H1 (cell line): ENCODE data around the gene C19orf44. TPM values are rescaled to one million over a fixed set of nuclear protein-coding genes. Genes with fewer than 3 reads are reported as not detected.
A peak's percentile ranks its signal among the peaks of the same experiment; 100 is the strongest.

Experiments used
- CTCF ChIA-PET: fragments of 300-600 bp; sonication (Branson Sonifier 250); formaldehyde crosslinking; loops from one replicate; lab custom pipeline; 2021; ENCODE audit not compliant: partially characterized antibody; lab: Charles Lee
- POLR2A ChIA-PET: fragments of 300-600 bp; sonication (Branson Sonifier 250); formaldehyde crosslinking; loops from one replicate; lab custom pipeline; 2021; ENCODE audit warnings: inconsistent platforms; ENCODE audit not compliant: partially characterized antibody; lab: Charles Lee
- DNase-seq, 2 experiments: peaks; one replicate each; pipeline versions ENCODE4 v3.0.0 to v3.0.0-alpha.2; 2010 to 2022; ENCODE audit warnings: low spot score in 2 of 2, low read depth in 1 of 2, mixed read lengths in 1 of 2
- FAIRE-seq: peaks from 2 replicates; lab custom pipeline; 2011; peaks lifted over from hg19 to GRCh38; lab: Jason Lieb, UNC
- H2AFZ ChIP-seq: 2 replicates; pipeline ENCODE4 v1.8.1; 2012; ENCODE audit warnings: low read length, inconsistent platforms
- H2AK5ac ChIP-seq: 2 replicates; pipeline ENCODE4 v1.6.1; 2013; ENCODE audit warnings: low read depth, low read length
- H2BK120ac ChIP-seq: replicated peaks from 2 replicates; pipeline ENCODE3; 2013; ENCODE audit warnings: low read depth, low read length, inconsistent platforms
- H2BK12ac ChIP-seq: 2 replicates; pipeline ENCODE4 v1.6.1; 2013; ENCODE audit warnings: low read depth, low read length
- H2BK15ac ChIP-seq: 2 replicates; pipeline ENCODE4 v1.6.1; 2013; ENCODE audit warnings: low read length
- H2BK20ac ChIP-seq: 2 replicates; pipeline ENCODE4 v1.6.1; 2013; ENCODE audit warnings: low read length
- H2BK5ac ChIP-seq: 2 replicates; pipeline ENCODE4 v1.6.1; 2013; ENCODE audit warnings: low read depth, low read length
- H3K14ac ChIP-seq: 2 replicates; pipeline ENCODE4 v1.6.1; 2013; ENCODE audit warnings: inconsistent platforms; ENCODE audit not compliant: insufficient read length
- H3K18ac ChIP-seq: 2 replicates; pipeline ENCODE4 v1.6.1; 2013; ENCODE audit warnings: low read length; ENCODE audit errors: extremely low read depth
- H3K23ac ChIP-seq: 2 replicates; pipeline ENCODE4 v1.6.1; 2013; ENCODE audit warnings: inconsistent platforms; ENCODE audit not compliant: insufficient read length
- H3K23me2 ChIP-seq: 2 replicates; pipeline ENCODE4 v1.6.1; 2013; ENCODE audit warnings: low read depth, low read length
- H3K27ac ChIP-seq: 2 replicates; pipeline ENCODE4 v1.6.1; 2011; ENCODE audit warnings: low read depth, low read length, inconsistent platforms
- H3K27me3 ChIP-seq, 4 experiments: replicated peaks in 1 of 4; 1 replicate in 1 of 4; 2 replicates in 3 of 4; pipeline versions ENCODE4 v1.6.1 to v1.8.1; 2011 to 2013; ENCODE audit warnings: low read length in 3 of 4, mild to moderate bottlenecking in 3 of 4, inconsistent platforms in 2 of 4, mixed read lengths in 2 of 4, moderate library complexity in 1 of 4; ENCODE audit not compliant: control insufficient read depth in 3 of 4, insufficient read depth in 3 of 4; ENCODE audit errors: extremely low read depth in 1 of 4
- H3K36me3 ChIP-seq, 4 experiments: 2 replicates each; pipeline versions ENCODE4 v1.6.1 to v1.8.1; 2011 to 2013; ENCODE audit warnings: mild to moderate bottlenecking in 4 of 4, low read length in 3 of 4, moderate library complexity in 2 of 4, control low read depth in 1 of 4, inconsistent platforms in 1 of 4; ENCODE audit not compliant: insufficient read depth in 4 of 4, control insufficient read depth in 2 of 4
- H3K4ac ChIP-seq: replicated peaks from 2 replicates; pipeline ENCODE3; 2013; ENCODE audit warnings: low read length, low read depth, mixed read lengths, inconsistent platforms; ENCODE audit not compliant: insufficient read length
- H3K4me1 ChIP-seq, 4 experiments: replicated peaks in 1 of 4; 1 replicate in 1 of 4; 2 replicates in 3 of 4; pipeline versions ENCODE4 v1.6.1 to v1.8.1; 2011 to 2013; ENCODE audit warnings: low read length in 3 of 4, inconsistent platforms in 2 of 4, mixed read lengths in 1 of 4; ENCODE audit not compliant: insufficient read depth in 4 of 4, control insufficient read depth in 3 of 4
- H3K4me2 ChIP-seq, 2 experiments: 2 replicates each; pipeline versions ENCODE4 v1.6.1 to v1.8.1; 2011 to 2013; ENCODE audit warnings: low read depth in 2 of 2, low read length in 2 of 2, control low read depth in 1 of 2, inconsistent platforms in 1 of 2, mild to moderate bottlenecking in 1 of 2; ENCODE audit not compliant: insufficient read depth in 1 of 2
- H3K4me3 ChIP-seq, 4 experiments: fragments of 200-600, 300-600 bp in 1 of 4; sonication (generic), shearing (Covaris generic), sonication (Bioruptor Twin) in 1 of 4; 2 replicates each; pipeline versions ENCODE4 v1.5.1 to v1.8.1; 2011 to 2016; ENCODE audit warnings: low read length in 4 of 4, low read depth in 3 of 4, control low read depth in 2 of 4, inconsistent platforms in 2 of 4, mild to moderate bottlenecking in 2 of 4, mixed read lengths in 1 of 4, moderate library complexity in 1 of 4; ENCODE audit not compliant: insufficient read depth in 2 of 4; ENCODE audit errors: extremely low read depth in 1 of 4
- H3K56ac ChIP-seq: replicated peaks from 2 replicates; pipeline ENCODE3; 2013; ENCODE audit warnings: low read depth, mild to moderate bottlenecking, mixed read lengths, low read length, inconsistent platforms; ENCODE audit not compliant: insufficient read length
- H3K79me1 ChIP-seq: 2 replicates; pipeline ENCODE4 v1.6.1; 2013; ENCODE audit warnings: low read depth, low read length, control low read depth
- H3K79me2 ChIP-seq, 2 experiments: 2 replicates each; pipeline versions ENCODE4 v1.6.1 to v1.8.1; 2012 to 2013; ENCODE audit warnings: low read length in 2 of 2, mild to moderate bottlenecking in 2 of 2, inconsistent platforms in 1 of 2; ENCODE audit not compliant: insufficient read depth in 2 of 2, control insufficient read depth in 1 of 2
- H3K9ac ChIP-seq, 4 experiments: replicated peaks in 1 of 4; 1 replicate in 1 of 4; 2 replicates in 3 of 4; pipeline versions ENCODE4 v1.6.1 to v1.8.1; 2011 to 2013; ENCODE audit warnings: low read depth in 3 of 4, low read length in 3 of 4, control low read depth in 2 of 4, mild to moderate bottlenecking in 2 of 4, moderate library complexity in 2 of 4, inconsistent platforms in 1 of 4; ENCODE audit errors: extremely low read depth in 1 of 4
- H3K9me3 ChIP-seq, 2 experiments: 2 replicates each; pipeline versions ENCODE4 v1.6.1 to v1.8.1; 2012 to 2013; ENCODE audit warnings: mild to moderate bottlenecking in 2 of 2, moderate library complexity in 2 of 2, control low read depth in 1 of 2, inconsistent platforms in 1 of 2, low read depth in 1 of 2, low read length in 1 of 2, mixed read lengths in 1 of 2; ENCODE audit not compliant: insufficient read depth in 2 of 2
- H4K20me1 ChIP-seq, 2 experiments: replicated peaks in 1 of 2; 2 replicates each; pipeline versions ENCODE3 to v1.8.1; 2011 to 2013; ENCODE audit warnings: inconsistent platforms in 2 of 2, low read length in 2 of 2, mild to moderate bottlenecking in 1 of 2; ENCODE audit not compliant: insufficient read depth in 2 of 2, control insufficient read depth in 1 of 2
- H4K5ac ChIP-seq: 2 replicates; pipeline ENCODE4 v1.6.1; 2013; ENCODE audit warnings: low read length, low read depth, mixed read lengths, inconsistent platforms; ENCODE audit not compliant: insufficient read length
- H4K8ac ChIP-seq: 2 replicates; pipeline ENCODE4 v1.8.0; 2013; ENCODE audit warnings: mild to moderate bottlenecking, moderate library complexity, low read length, inconsistent platforms; ENCODE audit not compliant: insufficient read depth; ENCODE audit errors: extremely low read depth
- H4K91ac ChIP-seq: replicated peaks from 2 replicates; pipeline ENCODE3; 2013; ENCODE audit warnings: low read length, mixed read lengths, inconsistent platforms; ENCODE audit not compliant: insufficient read length
- EZH2 ChIP-seq: fragments of 200-600 bp; sonication (generic); IDR thresholded peaks from 2 replicates; pipeline ENCODE4 v1.7.1; 2012; ENCODE audit warnings: low read depth, mild to moderate bottlenecking, moderate library complexity, low read length, inconsistent platforms; ENCODE audit not compliant: severe bottlenecking
- GABPA ChIP-seq: IDR thresholded peaks from 2 replicates; pipeline ENCODE4 v1.6.1; 2011; ENCODE audit warnings: mild to moderate bottlenecking, low read length, moderate library complexity, borderline replicate concordance; ENCODE audit not compliant: insufficient read depth
- JUN ChIP-seq: IDR thresholded peaks from 2 replicates; pipeline ENCODE4 v1.6.1; 2011; ENCODE audit warnings: low read depth, mild to moderate bottlenecking, improper control_type of control experiment, low read length
- JUND ChIP-seq: IDR thresholded peaks from 2 replicates; pipeline ENCODE4 v1.6.1; 2011; ENCODE audit warnings: mild to moderate bottlenecking, improper control_type of control experiment, low read length
- KDM5A ChIP-seq: fragments of 200-600 bp; IDR thresholded peaks from 2 replicates; pipeline ENCODE4 v1.7.1; 2012; ENCODE audit warnings: mild to moderate bottlenecking, low read length, inconsistent platforms, mixed read lengths
- POLR2A ChIP-seq, 2 experiments: IDR thresholded peaks; 1 replicate in 1 of 2; 2 replicates in 1 of 2; pipeline ENCODE4 v1.6.1; 2011; ENCODE audit warnings: low read depth in 2 of 2, low read length in 2 of 2, mild to moderate bottlenecking in 2 of 2; ENCODE audit errors: control extremely low read depth in 1 of 2
- POLR2AphosphoS5 ChIP-seq: IDR thresholded peaks from 2 replicates; pipeline ENCODE4 v1.6.1; 2011; ENCODE audit warnings: low read depth, low read length
- RAD21 ChIP-seq, 2 experiments: IDR thresholded peaks in 1 of 2; conservative IDR thresholded peaks in 1 of 2; 2 replicates each; pipeline ENCODE4 v1.6.1; 2011; ENCODE audit warnings: low read depth in 2 of 2, low read length in 2 of 2, improper control_type of control experiment in 1 of 2, inconsistent platforms in 1 of 2, mild to moderate bottlenecking in 1 of 2, moderate library complexity in 1 of 2
- SIN3A ChIP-seq, 2 experiments: IDR thresholded peaks in 1 of 2; conservative IDR thresholded peaks in 1 of 2; 2 replicates each; pipeline ENCODE4 v1.6.1; 2011 to 2012; ENCODE audit warnings: low read length in 2 of 2, improper control_type of control experiment in 1 of 2, low read depth in 1 of 2, mild to moderate bottlenecking in 1 of 2
- SP2 ChIP-seq: IDR thresholded peaks from 2 replicates; pipeline ENCODE4 v1.6.1; 2012; ENCODE audit warnings: mild to moderate bottlenecking, low read length, inconsistent platforms
- WGBS, 2 experiments: shearing (Covaris generic) in 1 of 2; methylation state at CpG; one replicate each; pipeline versions ENCODE4 v1.1.6 to v1.1.7; 2013 to 2015; ENCODE audit warnings: low lambda C conversion rate in 2 of 2, mixed read lengths in 2 of 2, inconsistent platforms in 1 of 2, low coverage in 1 of 2, missing lambda C conversion rate in 1 of 2; ENCODE audit not compliant: insufficient replicate concordance in 2 of 2, insufficient coverage in 1 of 2, insufficient read length in 1 of 2; ENCODE audit errors: extremely low coverage in 1 of 2, missing lambda C conversion rate in 1 of 2; 5-methylcytosine and 5-hydroxymethylcytosine counted together
- polyA plus RNA-seq, 7 experiments: library from polyadenylated mRNA; depleted of rRNA in 3 of 7; stranded (reverse) in 5 of 7; unstranded in 2 of 7; fragments of >200 nt in 5 of 7; fragments of 200-250 nt in 2 of 7; gene quantifications; 1 replicate in 5 of 7; 2 replicates in 1 of 7; 4 replicates in 1 of 7; pipeline versions ENCODE4 v1.2.1 to v1.2.3, GENCODE V29; 2011 to 2013; ENCODE audit warnings: missing spikeins in 2 of 7, mixed read lengths in 2 of 7
- total RNA-seq: library from RNA; stranded (reverse); fragmentation: NEBNext Ultra II Directional; extraction: Animal tissue kit (Norgen Biotek cat#: 25700); gene quantifications from 2 replicates; pipeline ENCODE4 v1.2.1, GENCODE V29; 2021
- TF ChIP-seq, protein P1 (sequence below): IDR thresholded peaks from 2 replicates; pipeline ENCODE4 v1.6.1; 2011; ENCODE audit warnings: low read depth, mild to moderate bottlenecking, low read length; ENCODE audit not compliant: insufficient read depth

C19orf44 gene
- total and polyA plus RNA-seq, 2 of the 8 experiments (the other 6 are each of a cell fraction or from before 2014, with no cell fraction given): 2.1 to 4.5 TPM

DNA sequence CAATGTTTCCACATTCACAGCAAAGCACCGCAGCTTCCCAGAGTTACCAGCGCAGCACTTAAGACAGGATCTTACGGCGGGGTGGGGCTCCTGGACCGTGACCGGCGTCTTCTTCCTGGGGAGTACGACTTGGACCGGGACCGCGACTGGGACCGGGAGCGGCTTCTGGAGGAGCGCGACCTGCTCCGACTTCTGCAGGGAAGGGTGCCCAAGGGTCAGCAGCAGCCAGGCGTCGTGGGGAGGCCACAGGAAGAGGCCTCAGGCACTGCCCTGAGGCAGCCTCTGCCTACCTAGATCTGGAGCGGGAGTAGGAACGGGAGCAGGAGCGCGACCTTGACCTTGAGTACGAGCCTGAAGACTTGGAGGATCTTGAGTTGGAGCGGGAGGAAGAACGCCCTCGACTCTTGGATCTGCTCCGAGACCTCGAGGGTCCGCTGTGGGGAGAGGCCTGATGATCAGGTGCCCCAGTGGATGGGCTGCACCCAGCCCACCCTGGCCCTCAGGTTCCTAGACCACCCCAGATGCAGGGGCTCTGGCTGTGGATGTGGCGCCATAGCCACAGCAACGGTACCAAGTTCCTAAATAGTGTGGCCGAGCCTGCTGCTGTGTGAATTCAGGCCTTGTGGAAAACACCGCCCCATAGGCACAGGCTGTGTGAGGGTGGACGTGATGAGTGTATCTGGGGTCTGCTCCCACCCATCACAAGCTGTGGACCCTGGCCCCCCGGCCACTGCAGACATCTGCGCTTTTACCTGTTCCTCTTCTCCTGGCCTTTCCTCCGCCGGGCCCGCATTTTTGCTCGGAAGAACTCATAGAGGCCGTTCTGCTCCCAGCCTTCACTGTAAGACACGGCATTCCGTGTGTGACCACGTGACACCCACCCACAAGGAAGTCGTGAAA, 24.1 kb downstream of the C19orf44 start:
- no peak overlapping the region for H3K23ac ChIP-seq
- ChIA-PET POLR2A (interaction anchor here (1.3 to 4.5 kb wide), 2 partner anchors 13 to 33 kb away, joined by 4 to 34 read pairs; no protein-coding TSS in a partner anchor), CTCF (interaction anchor here (1.6 kb wide), 1 partner anchor 11 kb away, joined by 5 read pairs; no protein-coding TSS in a partner anchor)
- H3K56ac ChIP-seq: no peak overlapping the region
- no peak overlapping the region for H3K18ac ChIP-seq
- no peak overlapping the region for H2AFZ ChIP-seq
- H2BK120ac ChIP-seq: no peak overlapping the region
- H4K20me1 ChIP-seq: peaks cover 14 to 35% of the 10 kb centered on the region in 2 experiments
- no peak overlapping the region for H3K27ac ChIP-seq
- 93% methylated on average over 37 of the region's 45 CpGs; no CpG with 5 or more reads in 1 of the 2 experiments for WGBS, 2 experiments
- H3K4me3 ChIP-seq: no peak overlapping the region
- no peak for DNase-seq
- H3K79me1 ChIP-seq: no peaks in the 10 kb centered on the region
- H3K14ac ChIP-seq: no peak overlapping the region
- no peak overlapping the region for H2BK20ac ChIP-seq
- no peak for FAIRE-seq
- no peaks in the 10 kb centered on the region for H3K23me2 ChIP-seq
- peaks cover 35 to 78% (median 74%) of the 10 kb centered on the region in 4 experiments for H3K36me3 ChIP-seq
- H3K9me3 ChIP-seq: no peaks in the 10 kb centered on the region
- no peaks in the 10 kb centered on the region for H3K4me1 ChIP-seq
- no peak overlapping the region for H3K4me2 ChIP-seq
- H3K9ac ChIP-seq: no peak overlapping the region; a peak in 1 of 7 replicates
- H2BK12ac ChIP-seq: no peak overlapping the region
- no peaks in the 10 kb centered on the region for H3K27me3 ChIP-seq
- H4K91ac ChIP-seq: no peak overlapping the region
- H2AK5ac ChIP-seq: no peak overlapping the region
- no peaks in the 10 kb centered on the region for H3K79me2 ChIP-seq
- no peak overlapping the region for H2BK5ac ChIP-seq
- no peak overlapping the region for H3K4ac ChIP-seq
- no peak overlapping the region for H2BK15ac ChIP-seq
- no peak overlapping the region for H4K5ac ChIP-seq
- no peak overlapping the region for H4K8ac ChIP-seq
- TF ChIP-seq JUN: no peak
- no peak for TF ChIP-seq KDM5A
- TF ChIP-seq POLR2A (IDR thresholded peaks at IDR 0.05; ENCODE audit: control extremely low read depth in 1 of 2, low read depth in 2 of 2, low read length in 2 of 2): peak in 1 of 2 experiments; percentile 47; a peak in 1 of 3 replicates
- no peak for TF ChIP-seq RAD21 (IDR thresholded peaks at IDR 0.05 in 1 of 2, conservative IDR thresholded peaks at IDR 0.05 in 1 of 2; ENCODE audit: low read depth in 2 of 2, low read length in 2 of 2)
- TF ChIP-seq EZH2: no peak
- TF ChIP-seq POLR2AphosphoS5: peak; percentile 19; the same call in 1 of the 2 replicates
- TF ChIP-seq SIN3A (conservative IDR thresholded peaks at IDR 0.05 in 1 of 2, IDR thresholded peaks at IDR 0.05 in 1 of 2; ENCODE audit: low read depth in 1 of 2, low read length in 2 of 2): no peak
- TF ChIP-seq GABPA: no peak
- TF ChIP-seq JUND: no peak
- TF ChIP-seq SP2: no peak
- TF ChIP-seq, protein P1, sequence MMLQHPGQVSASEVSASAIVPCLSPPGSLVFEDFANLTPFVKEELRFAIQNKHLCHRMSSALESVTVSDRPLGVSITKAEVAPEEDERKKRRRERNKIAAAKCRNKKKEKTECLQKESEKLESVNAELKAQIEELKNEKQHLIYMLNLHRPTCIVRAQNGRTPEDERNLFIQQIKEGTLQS: no peak
